AG09309 (cell line): ENCODE data around the gene LIMS2.
A peak's percentile ranks its signal among the peaks of the same experiment; 100 is the strongest.

Experiments
- DNase-seq: peaks from one replicate; pipeline ENCODE4 v3.0.0-alpha.2; 2010; ENCODE audit warnings: low read depth
- H3K4me3 ChIP-seq: 2 replicates; pipeline ENCODE4 v1.5.1; 2011; ENCODE audit warnings: mild to moderate bottlenecking, low read depth, low read length, moderate library complexity; ENCODE audit not compliant: control insufficient read depth
- TF ChIP-seq, protein P1 (sequence below): IDR thresholded peaks from 2 replicates; pipeline ENCODE4 v1.5.1; 2011; ENCODE audit warnings: mild to moderate bottlenecking, low read depth, low read length, inconsistent platforms; ENCODE audit not compliant: insufficient read depth, control insufficient read depth; ENCODE audit errors: missing control alignments

The LIMS2 gene

DNA sequence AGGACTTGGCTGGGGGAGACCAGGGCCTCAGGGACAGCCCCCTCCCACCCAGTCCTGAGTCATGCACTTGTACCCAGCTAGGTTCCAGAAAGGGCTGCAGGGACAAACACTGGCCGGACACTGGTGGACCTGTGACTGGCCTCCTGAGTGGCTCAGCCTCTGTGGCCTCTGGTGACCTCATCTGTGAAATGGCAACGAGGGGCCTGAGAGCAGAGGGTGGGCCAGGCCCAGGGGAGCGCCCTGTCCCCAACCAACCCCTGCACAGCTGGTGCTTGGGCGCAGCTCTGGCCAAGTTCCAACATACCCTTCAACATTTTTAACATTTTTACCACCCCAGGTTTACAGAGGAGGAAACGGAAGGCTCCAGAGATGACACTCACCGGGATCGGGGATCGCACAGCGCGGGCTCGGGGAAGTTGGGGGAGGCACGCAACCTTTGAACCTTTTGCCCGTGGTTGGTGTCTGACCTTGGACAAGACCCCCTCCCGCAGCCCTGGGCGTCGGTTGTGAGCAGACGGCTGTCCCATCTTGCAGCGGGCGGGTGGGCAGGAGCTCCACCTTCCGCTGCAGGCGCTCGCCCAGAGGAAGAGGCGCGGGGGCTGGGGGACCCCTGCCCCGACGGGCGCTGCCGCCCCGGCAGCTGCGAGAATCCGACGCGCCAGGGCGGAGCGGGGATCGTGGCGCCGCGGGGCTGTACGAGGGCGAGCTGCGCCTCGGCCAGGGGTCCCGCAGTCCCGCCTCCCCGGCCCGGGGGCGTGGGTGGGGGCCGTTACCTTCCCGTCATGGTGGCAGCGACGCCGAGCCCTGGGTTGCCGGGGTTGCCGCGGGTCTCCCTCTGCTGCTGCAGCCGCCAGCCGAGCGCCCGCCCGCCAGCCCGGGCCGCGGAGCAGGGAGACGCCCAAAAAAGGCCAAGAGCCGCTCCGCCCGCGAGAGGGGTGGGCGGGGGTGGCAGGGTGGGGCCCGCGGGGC lies 805 bp downstream of the LIMS2 start:
- H3K4me3 ChIP-seq: peak overlapping the region; percentile 62
- TF ChIP-seq, protein P1, sequence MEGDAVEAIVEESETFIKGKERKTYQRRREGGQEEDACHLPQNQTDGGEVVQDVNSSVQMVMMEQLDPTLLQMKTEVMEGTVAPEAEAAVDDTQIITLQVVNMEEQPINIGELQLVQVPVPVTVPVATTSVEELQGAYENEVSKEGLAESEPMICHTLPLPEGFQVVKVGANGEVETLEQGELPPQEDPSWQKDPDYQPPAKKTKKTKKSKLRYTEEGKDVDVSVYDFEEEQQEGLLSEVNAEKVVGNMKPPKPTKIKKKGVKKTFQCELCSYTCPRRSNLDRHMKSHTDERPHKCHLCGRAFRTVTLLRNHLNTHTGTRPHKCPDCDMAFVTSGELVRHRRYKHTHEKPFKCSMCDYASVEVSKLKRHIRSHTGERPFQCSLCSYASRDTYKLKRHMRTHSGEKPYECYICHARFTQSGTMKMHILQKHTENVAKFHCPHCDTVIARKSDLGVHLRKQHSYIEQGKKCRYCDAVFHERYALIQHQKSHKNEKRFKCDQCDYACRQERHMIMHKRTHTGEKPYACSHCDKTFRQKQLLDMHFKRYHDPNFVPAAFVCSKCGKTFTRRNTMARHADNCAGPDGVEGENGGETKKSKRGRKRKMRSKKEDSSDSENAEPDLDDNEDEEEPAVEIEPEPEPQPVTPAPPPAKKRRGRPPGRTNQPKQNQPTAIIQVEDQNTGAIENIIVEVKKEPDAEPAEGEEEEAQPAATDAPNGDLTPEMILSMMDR: no peak
- DNase-seq: no peak

DNA sequence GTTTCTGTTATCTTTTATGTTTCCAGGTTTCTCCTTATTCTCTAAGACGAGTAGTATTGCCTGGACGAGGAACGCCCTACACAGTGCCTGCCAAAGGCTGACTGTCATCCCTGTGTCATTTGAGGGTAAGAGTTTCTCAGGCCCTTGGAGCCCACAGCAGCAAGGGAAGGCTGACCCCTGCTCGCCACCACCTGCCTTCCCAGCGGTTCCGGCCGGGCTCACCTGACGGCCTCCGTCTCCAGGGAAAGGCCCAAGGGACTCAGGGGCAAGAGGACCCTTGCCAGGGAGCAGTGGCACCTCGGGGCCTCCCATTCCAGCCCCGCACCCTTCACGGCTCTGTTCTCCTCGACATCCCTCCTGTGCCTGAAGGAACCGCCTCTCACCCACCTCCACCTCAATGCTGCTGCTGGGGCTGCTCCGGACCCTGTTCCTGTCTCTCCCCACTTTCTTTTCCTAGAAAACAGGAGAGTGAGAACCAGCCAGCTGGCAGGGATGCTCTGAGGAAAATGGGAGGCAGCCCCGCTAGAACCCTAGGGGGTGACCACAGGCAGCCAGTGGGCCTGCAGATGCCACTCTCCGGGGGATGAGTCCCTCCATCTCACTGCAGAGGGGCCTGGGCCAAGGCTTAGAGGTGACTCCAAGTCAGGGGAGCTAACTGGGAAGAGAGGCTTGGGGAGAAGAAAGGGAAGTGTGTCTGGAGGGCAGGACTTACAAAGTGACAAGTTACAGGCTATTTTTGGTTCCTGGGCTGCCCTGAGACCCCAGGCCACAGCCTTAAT lies 1.9 kb downstream of the LIMS2 start:
- DNase-seq: no peak
- H3K4me3 ChIP-seq: no peak overlapping the region

DNA sequence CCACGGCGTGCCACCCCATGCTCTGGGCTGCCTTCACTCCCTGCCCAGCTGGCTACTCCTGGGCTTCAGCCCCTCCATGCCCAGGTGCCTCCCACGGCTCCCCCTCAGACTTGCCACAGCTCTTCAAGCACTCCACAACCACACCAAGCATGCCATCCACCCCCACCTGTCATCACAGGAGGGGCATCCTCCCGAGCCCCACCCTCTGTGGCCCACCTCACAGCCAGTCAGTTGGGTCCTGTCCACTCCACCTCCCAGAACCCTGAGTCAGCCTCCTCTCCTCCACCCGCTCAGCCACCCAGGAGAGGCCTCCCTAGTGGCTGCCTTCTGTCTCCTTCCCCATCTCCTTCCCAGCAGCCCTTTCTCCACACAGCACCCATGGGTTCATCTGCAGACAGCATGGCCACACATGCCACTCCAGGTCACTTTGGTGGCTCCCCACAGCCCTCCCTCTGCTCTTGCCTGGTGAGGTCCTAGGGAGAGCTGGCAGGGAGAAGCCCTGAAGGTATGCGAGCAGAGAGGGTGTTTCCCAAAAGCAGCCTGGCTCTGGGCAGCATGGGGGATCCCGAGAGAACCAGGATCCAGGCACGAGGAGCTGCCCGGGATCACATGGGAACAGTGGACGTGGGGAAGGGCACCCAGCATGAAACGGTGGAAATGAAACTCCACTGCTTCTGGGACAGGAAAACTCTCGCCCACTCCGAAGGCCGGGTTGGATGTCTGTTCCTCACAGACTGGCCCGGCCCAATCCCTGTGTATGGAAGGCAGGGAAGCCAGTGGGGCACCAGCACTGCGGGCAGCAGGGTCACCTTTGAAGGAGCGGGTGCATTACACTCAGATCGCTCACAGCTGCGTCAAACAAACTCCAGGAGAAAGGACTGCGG lies 2.7 kb downstream of the LIMS2 start:
- H3K4me3 ChIP-seq: no peak overlapping the region
- no peak for DNase-seq
- TF ChIP-seq, protein P1: no peak

More for the DNA sequence above, 1.9 kb downstream of the LIMS2 start:
- TF ChIP-seq, protein P1: no peak

DNA sequence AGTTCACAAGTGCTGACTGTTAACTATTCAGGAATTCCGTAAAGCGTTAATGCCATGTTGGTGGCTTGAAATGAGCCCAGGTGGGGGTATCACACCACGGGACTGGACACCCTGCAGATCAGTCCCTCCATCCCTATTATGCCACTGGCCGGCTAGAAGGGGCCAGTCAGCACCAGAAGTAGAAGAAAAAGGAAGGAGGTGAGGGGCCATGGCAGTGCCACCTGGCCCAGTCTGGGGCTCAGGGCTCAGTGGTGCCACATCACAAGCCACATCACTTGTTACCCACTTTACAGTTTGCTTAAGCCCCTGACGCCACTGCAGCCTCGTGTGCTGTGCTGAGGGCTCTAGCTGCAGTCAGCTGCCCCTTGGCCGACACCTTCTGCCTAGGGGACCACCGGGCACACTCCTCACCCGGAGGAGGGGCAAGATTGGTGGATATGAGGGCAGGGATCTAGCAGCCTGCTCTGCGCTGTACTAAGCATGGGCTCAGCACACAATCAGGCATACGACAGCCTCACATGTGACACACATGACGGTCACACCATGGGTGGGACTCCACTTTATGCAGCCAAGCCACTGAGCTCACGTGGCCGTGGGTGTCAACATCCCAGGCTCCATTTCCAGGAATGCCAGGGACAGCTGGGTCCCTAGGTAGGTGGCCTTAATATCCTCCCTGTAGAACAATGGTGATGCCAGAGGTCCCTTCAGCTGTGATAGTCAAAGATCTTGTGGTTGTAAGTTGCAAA lies 3.6 kb downstream of the LIMS2 start:
- no peak for DNase-seq
- TF ChIP-seq, protein P1: no peak
- no peak overlapping the region for H3K4me3 ChIP-seq

DNA sequence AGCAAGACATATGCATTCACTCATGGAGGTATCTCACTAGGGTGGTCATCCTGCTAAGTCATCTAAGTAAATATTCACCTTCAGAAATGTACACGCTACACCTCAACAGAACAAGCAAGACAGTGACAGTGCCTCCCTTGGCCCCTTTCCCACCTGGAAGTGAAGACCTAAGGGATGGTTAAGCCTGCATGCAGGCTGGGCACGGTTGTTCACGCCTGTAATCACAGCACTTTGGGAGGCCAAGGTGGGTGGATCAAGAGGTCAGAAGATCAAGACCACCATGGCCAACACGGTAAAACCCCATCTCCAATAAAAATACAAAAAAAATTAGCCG lies 4.4 kb downstream of the LIMS2 start:
- TF ChIP-seq, protein P1: no peak
- no peak for DNase-seq
- no peak overlapping the region for H3K4me3 ChIP-seq
